Hepatocyte (in vitro differentiated cells): ENCODE data around the gene RBFOX1. TPM values are rescaled to one million over a fixed set of nuclear protein-coding genes. Genes with fewer than 3 reads are reported as not detected.

Experiments used
- DNase-seq: peaks from one replicate; pipeline ENCODE4 v3.0.0-alpha.2; 2016; ENCODE audit warnings: low spot score
- H2AFZ ChIP-seq: fragments of 200-600 bp; sonication (generic); 2 replicates; pipeline ENCODE4 v1.6.0; 2016; ENCODE audit warnings: antibody characterized with exemption, mild to moderate bottlenecking
- H3K27ac ChIP-seq: fragments of 200-600 bp; sonication (generic); 2 replicates; pipeline ENCODE4 v1.5.1; 2016; ENCODE audit warnings: mild to moderate bottlenecking
- H3K27me3 ChIP-seq: fragments of 200-600 bp; sonication (generic); 2 replicates; pipeline ENCODE4 v1.6.1; 2016
- H3K36me3 ChIP-seq: fragments of 200-600 bp; sonication (generic); replicated peaks from 2 replicates; pipeline ENCODE4 v1.5.1; 2016; ENCODE audit warnings: low read depth; ENCODE audit not compliant: insufficient read depth
- H3K4me1 ChIP-seq: fragments of 200-600 bp; sonication (generic); 2 replicates; pipeline ENCODE4 v1.5.1; 2016; ENCODE audit warnings: mild to moderate bottlenecking, moderate library complexity; ENCODE audit not compliant: insufficient read depth
- H3K4me2 ChIP-seq: fragments of 200-600 bp; sonication (generic); 2 replicates; pipeline ENCODE4 v1.6.0; 2016
- H3K4me3 ChIP-seq: fragments of 200-600 bp; sonication (generic); 2 replicates; pipeline ENCODE4 v1.5.1; 2016; ENCODE audit warnings: mild to moderate bottlenecking
- H3K79me2 ChIP-seq: fragments of 200-600 bp; sonication (generic); 2 replicates; pipeline ENCODE4 v1.6.0; 2017; ENCODE audit warnings: mild to moderate bottlenecking
- H3K9me2 ChIP-seq: fragments of 200-600 bp; sonication (generic); replicated peaks from 2 replicates; pipeline ENCODE4 v1.6.0; 2017; ENCODE audit warnings: mild to moderate bottlenecking; ENCODE audit not compliant: insufficient read depth
- H3K9me3 ChIP-seq: fragments of 200-600 bp; sonication (generic); 2 replicates; pipeline ENCODE4 v1.5.1; 2016; ENCODE audit warnings: low read depth, mild to moderate bottlenecking
- H4K20me1 ChIP-seq: fragments of 200-600 bp; sonication (generic); 2 replicates; pipeline ENCODE4 v1.6.0; 2016; ENCODE audit warnings: mild to moderate bottlenecking; ENCODE audit not compliant: insufficient read depth, poor library complexity, severe bottlenecking
- EZH2 ChIP-seq: fragments of 200-600 bp; sonication (generic); IDR thresholded peaks from 2 replicates; pipeline ENCODE4 v1.6.1; 2016; ENCODE audit warnings: antibody characterized with exemption, mild to moderate bottlenecking, borderline replicate concordance
- EZH2phosphoT487 ChIP-seq: fragments of 200-600 bp; sonication (generic); IDR thresholded peaks from one replicate; pipeline ENCODE4 v1.6.1; 2018; ENCODE audit warnings: antibody characterized with exemption, mild to moderate bottlenecking, low read depth, moderate library complexity; ENCODE audit not compliant: unreplicated experiment, severe bottlenecking
- WGBS: methylation state at CpG from one replicate; pipeline ENCODE4 v1.1.6; 2016; ENCODE audit warnings: low lambda C conversion rate; ENCODE audit errors: missing lambda C conversion rate; 5-methylcytosine and 5-hydroxymethylcytosine counted together
- polyA plus RNA-seq: library from polyadenylated mRNA; unstranded; fragments of >200 nt; fragmentation: Nextera tagmentation; extraction: Ambion mirVana; gene quantifications from 2 replicates; pipeline ENCODE4 v1.2.1, GENCODE V29; 2016
- total RNA-seq: library from RNA; depleted of rRNA; stranded (reverse); fragments of >200 nt; gene quantifications from 2 replicates; pipeline ENCODE4 v1.2.3, GENCODE V29; 2014
- TF ChIP-seq, protein P1 (sequence below): fragments of 200-600 bp; sonication (generic); IDR thresholded peaks from 2 replicates; pipeline ENCODE4 v1.5.1; 2016; ENCODE audit warnings: antibody characterized with exemption, mild to moderate bottlenecking; ENCODE audit not compliant: poor library complexity

RBFOX1 gene
- total and polyA plus RNA-seq, 2 experiments from 2014 or later = 1.00 to 1.2 TPM

- no peaks in the 10 kb centered on the region for H3K9me3 ChIP-seq
- WGBS = 78% methylated on average over 6 of the region's 6 CpGs
- no peaks in the 10 kb centered on the region for H3K4me1 ChIP-seq
- H3K27ac ChIP-seq = no peak overlapping the region
- DNase-seq = no peak
- H3K9me2 ChIP-seq = no peaks in the 10 kb centered on the region
- H3K4me2 ChIP-seq = no peak overlapping the region
- TF ChIP-seq, protein P1, sequence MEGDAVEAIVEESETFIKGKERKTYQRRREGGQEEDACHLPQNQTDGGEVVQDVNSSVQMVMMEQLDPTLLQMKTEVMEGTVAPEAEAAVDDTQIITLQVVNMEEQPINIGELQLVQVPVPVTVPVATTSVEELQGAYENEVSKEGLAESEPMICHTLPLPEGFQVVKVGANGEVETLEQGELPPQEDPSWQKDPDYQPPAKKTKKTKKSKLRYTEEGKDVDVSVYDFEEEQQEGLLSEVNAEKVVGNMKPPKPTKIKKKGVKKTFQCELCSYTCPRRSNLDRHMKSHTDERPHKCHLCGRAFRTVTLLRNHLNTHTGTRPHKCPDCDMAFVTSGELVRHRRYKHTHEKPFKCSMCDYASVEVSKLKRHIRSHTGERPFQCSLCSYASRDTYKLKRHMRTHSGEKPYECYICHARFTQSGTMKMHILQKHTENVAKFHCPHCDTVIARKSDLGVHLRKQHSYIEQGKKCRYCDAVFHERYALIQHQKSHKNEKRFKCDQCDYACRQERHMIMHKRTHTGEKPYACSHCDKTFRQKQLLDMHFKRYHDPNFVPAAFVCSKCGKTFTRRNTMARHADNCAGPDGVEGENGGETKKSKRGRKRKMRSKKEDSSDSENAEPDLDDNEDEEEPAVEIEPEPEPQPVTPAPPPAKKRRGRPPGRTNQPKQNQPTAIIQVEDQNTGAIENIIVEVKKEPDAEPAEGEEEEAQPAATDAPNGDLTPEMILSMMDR = no peak
- TF ChIP-seq EZH2 = no peak
- no peak for TF ChIP-seq EZH2phosphoT487
- no peak overlapping the region for H2AFZ ChIP-seq
- no peaks in the 10 kb centered on the region for H3K79me2 ChIP-seq
- H3K4me3 ChIP-seq = no peak overlapping the region
- no peaks in the 10 kb centered on the region for H3K36me3 ChIP-seq
- no peaks in the 10 kb centered on the region for H4K20me1 ChIP-seq
- peaks cover 1% of the 10 kb centered on the region for H3K27me3 ChIP-seq
Observed at GRCh38 chr16:7290682-7291081, 42.0 kb upstream of the RBFOX1 start.

- Histone ChIP-seq H3K9me2 (no peaks in the 10 kb centered on the region), H3K27me3 (peaks cover 7% of the 10 kb centered on the region)
- WGBS = 76% methylated on average over 4 of the region's 4 CpGs
Observed at GRCh38 chr16:7294020-7294419, 38.6 kb upstream of the RBFOX1 start.

GRCh38 chr16:7303052-7303610 is 29.5 kb upstream of the RBFOX1 start:
- H3K4me3 ChIP-seq = peak overlapping the region; percentile 20
- no peaks in the 10 kb centered on the region for H4K20me1 ChIP-seq
- H3K4me2 ChIP-seq = peak overlapping the region; percentile 89
- H3K9me2 ChIP-seq = no peaks in the 10 kb centered on the region
- H3K27me3 ChIP-seq = peaks cover 90% of the 10 kb centered on the region
- peak; percentile 19 for DNase-seq
- no peaks in the 10 kb centered on the region for H3K36me3 ChIP-seq
- H2AFZ ChIP-seq = peak overlapping the region; percentile 7
- TF ChIP-seq EZH2 (peak; percentile 65), EZH2phosphoT487 (no peak)
- TF ChIP-seq, protein P1 = no peak
- no peak overlapping the region for H3K27ac ChIP-seq
- WGBS = 3% methylated on average over 23 of the region's 34 CpGs
- H3K9me3 ChIP-seq = no peaks in the 10 kb centered on the region
- peaks cover 5% of the 10 kb centered on the region for H3K4me1 ChIP-seq
- no peaks in the 10 kb centered on the region for H3K79me2 ChIP-seq

More at GRCh38 chr16:7294020-7294419, 38.6 kb upstream of the RBFOX1 start:
- Histone ChIP-seq H3K36me3 (no peaks in the 10 kb centered on the region), H3K9me3 (no peaks in the 10 kb centered on the region), H3K4me3 (no peak overlapping the region), H2AFZ (no peak overlapping the region), H4K20me1 (no peaks in the 10 kb centered on the region), H3K27ac (no peak overlapping the region), H3K4me2 (no peak overlapping the region), H3K4me1 (no peaks in the 10 kb centered on the region), H3K79me2 (no peaks in the 10 kb centered on the region)
- DNase-seq = no peak
- TF ChIP-seq, protein P1 = no peak
- no peak for TF ChIP-seq EZH2phosphoT487
- TF ChIP-seq EZH2 = no peak
